ENCODE results near the gene KRT2.
A peak's percentile ranks its signal among the peaks of the same experiment; 100 is the strongest.

KRT2 gene

DNA sequence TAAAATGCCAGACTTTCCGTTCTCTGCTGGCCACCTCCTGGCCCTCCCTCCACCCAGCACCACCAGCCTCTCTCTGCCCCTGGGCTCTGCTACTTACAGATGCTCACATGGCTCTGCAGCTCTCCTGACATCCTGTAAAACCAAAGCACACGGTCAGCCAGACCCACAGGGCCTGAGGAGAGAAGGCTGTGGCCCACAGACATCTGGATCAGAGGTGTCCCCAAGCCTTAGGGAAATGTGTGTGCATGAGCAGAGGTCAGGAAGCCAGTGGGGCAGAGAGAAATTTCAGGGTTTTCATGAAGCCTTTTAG, 39.8 kb upstream of the KRT2 start:
- Histone ChIP-seq H3K27me3 (ENCODE audit: control insufficient read depth in 1 of 2, insufficient read depth in 2 of 2, low read length in 2 of 2) (peaks cover 6 to 46% of the 10 kb centered on the region in 2 donors), H3K9ac (ENCODE audit: low read length in 2 of 2) (no peak overlapping the region), H3K36me3 (ENCODE audit: control insufficient read depth in 2 of 2, insufficient read depth in 2 of 2, low read length in 2 of 2) (no peaks in the 10 kb centered on the region), H3K4me3 (ENCODE audit: low read length in 2 of 2) (no peak overlapping the region), H3K27ac (ENCODE audit: low read length) (no peak overlapping the region), H3K4me1 (ENCODE audit: control insufficient read depth, insufficient read depth, low read length) (peaks cover 13% of the 10 kb centered on the region), H3K9me3 (ENCODE audit: control insufficient read depth in 2 of 2, low read length in 2 of 2) (no peaks in the 10 kb centered on the region)

DNA sequence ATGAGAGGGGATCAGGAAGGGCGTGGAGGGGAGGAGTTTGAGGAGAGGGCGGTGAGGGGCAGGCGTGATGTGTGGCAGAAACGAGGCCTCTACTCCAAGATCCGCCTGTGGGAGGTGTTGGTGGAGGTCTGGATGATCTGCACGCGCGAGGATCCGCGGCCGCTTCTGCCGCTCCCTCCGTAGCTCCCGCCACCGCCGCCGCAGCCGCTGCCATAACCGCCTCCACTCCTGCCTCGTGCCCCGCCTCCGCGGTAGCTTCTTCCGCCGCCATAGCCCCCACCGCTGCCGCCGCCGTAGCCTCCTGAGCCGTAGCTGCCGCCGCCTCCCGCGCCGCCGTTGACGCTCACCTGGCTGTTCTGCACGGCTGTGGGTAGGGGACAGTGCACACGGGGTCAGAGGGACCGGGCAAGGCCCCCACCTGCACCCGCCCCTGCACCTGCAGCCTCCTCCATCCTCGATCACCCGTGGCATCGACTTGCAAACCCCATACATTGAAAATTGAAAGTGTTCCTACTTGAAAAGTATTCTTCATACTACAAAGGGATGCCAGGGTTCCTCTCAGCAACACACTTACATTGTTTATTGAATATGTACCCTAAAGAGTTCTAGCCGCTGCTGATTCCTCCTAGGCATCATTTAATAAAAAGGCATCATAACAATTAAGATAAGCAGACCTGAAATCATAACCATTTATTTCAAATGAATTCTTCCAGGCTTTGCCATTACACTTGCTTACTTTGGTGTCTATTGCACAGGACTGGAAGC, 39.2 kb upstream of the KRT2 start:
- H3K4me3 ChIP-seq (ENCODE audit: low read length in 2 of 2), result peak overlapping the region; percentile 57 to 69
- H3K4me1 ChIP-seq (ENCODE audit: control insufficient read depth, insufficient read depth, low read length), result peaks cover 13% of the 10 kb centered on the region
- H3K27ac ChIP-seq (ENCODE audit: low read length), result no peak overlapping the region
- H3K27me3 ChIP-seq (ENCODE audit: control insufficient read depth in 1 of 2, insufficient read depth in 2 of 2, low read length in 2 of 2), result peaks cover 6 to 50% of the 10 kb centered on the region in 2 donors
- H3K9ac ChIP-seq (ENCODE audit: low read length in 2 of 2), result peak overlapping the region in 1 of 2 donors; percentile 42
- H3K9me3 ChIP-seq (ENCODE audit: control insufficient read depth in 2 of 2, low read length in 2 of 2), result no peaks in the 10 kb centered on the region
- H3K36me3 ChIP-seq (ENCODE audit: control insufficient read depth in 2 of 2, insufficient read depth in 2 of 2, low read length in 2 of 2), result no peaks in the 10 kb centered on the region

DNA sequence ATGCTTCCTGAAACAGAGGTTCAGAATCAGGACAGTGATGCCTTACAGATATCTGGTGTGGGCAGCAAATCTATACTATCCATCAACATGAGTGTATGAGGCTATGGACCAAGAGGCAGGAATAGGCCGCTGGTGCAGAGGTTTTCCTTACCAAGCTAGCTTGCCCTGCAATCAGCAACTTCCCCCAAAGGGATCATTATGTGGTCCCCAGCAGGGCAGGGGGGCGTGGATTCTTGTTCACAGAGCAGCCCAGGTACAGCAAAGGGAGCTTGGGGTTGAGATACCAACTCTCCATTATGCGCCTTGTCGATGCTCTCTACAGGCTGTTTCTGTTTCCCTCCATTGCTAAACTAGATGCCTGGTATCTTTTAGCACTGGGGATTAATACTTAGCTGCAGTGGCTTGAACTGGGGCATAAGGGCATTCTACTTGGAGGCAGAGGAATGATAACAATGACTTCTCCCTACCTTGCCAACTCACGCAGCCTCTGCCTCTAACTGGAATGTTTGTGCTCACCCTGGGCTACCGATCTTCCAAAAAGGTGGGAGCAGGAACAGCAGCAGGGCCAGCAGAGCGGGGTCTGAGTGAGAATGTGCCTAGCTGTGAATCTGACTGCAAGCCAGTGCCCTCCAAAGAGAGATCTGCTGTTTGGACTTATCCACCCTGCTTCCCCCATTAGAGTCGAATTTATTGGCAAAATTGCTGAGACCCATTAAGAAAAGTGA, 38.5 kb upstream of the KRT2 start:
- H3K4me3 ChIP-seq (ENCODE audit: low read length in 2 of 2), result peak overlapping the region; percentile 57 to 69
- H3K9ac ChIP-seq (ENCODE audit: low read length in 2 of 2), result peak overlapping the region in 1 of 2 donors; percentile 42
- H3K36me3 ChIP-seq (ENCODE audit: control insufficient read depth in 2 of 2, insufficient read depth in 2 of 2, low read length in 2 of 2), result no peaks in the 10 kb centered on the region
- H3K27me3 ChIP-seq (ENCODE audit: control insufficient read depth in 1 of 2, insufficient read depth in 2 of 2, low read length in 2 of 2), result peaks cover 6 to 52% of the 10 kb centered on the region in 2 donors
- no peak overlapping the region for H3K27ac ChIP-seq (ENCODE audit: low read length)
- peaks cover 13% of the 10 kb centered on the region for H3K4me1 ChIP-seq (ENCODE audit: control insufficient read depth, insufficient read depth, low read length)
- H3K9me3 ChIP-seq (ENCODE audit: control insufficient read depth in 2 of 2, low read length in 2 of 2), result no peaks in the 10 kb centered on the region

DNA sequence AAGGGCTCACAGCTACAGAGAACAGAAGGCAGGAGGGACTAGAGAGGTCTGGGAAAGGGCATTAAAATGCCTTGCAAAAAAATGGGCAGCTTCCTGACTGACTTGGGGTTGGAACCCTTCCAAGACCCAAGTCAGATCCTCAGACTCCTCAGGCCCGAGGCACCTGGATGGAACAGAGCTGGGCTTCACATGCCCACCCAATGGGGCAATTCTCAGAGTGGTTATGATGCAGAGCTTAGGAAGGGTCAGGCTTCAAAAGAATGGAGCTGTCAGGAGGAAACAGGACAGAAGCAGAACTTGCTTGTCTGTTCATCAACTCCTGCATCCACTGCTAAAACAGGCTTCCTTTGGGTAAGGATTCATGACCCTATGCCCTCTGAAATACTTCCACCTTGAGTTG, 37.9 kb upstream of the KRT2 start:
- H3K27me3 ChIP-seq (ENCODE audit: control insufficient read depth in 1 of 2, insufficient read depth in 2 of 2, low read length in 2 of 2), result peaks cover 4 to 53% of the 10 kb centered on the region in 2 donors

DNA sequence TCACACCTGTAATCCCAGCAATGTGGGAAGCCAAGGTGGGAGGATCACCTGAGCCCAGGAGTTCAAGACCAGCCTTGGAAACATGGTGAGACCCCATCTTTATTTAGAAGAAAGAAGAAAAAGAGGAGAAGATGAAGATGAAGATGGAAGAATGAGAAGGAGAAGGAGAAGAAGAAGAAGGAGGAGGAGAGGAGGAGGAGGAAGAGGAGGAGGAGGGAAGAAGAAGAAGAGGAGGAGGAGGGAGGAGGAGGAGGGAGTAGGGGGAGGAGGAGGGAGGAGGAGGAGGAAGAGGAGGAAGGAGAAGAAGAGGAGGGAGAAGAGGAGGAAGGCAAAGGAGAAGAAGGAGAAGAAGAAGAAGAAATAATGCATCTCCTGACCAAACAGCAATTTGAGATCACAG, 37.2 kb upstream of the KRT2 start:
- Histone ChIP-seq H3K27ac (ENCODE audit: low read length) (no peak overlapping the region), H3K9ac (ENCODE audit: low read length in 2 of 2) (no peak overlapping the region), H3K9me3 (ENCODE audit: control insufficient read depth in 2 of 2, low read length in 2 of 2) (no peaks in the 10 kb centered on the region), H3K4me1 (ENCODE audit: control insufficient read depth, insufficient read depth, low read length) (peaks cover 13% of the 10 kb centered on the region), H3K27me3 (ENCODE audit: control insufficient read depth in 1 of 2, insufficient read depth in 2 of 2, low read length in 2 of 2) (peaks cover 4 to 53% of the 10 kb centered on the region in 2 donors), H3K36me3 (ENCODE audit: control insufficient read depth in 2 of 2, insufficient read depth in 2 of 2, low read length in 2 of 2) (no peaks in the 10 kb centered on the region), H3K4me3 (ENCODE audit: low read length in 2 of 2) (no peak overlapping the region)

More for the DNA sequence above, 37.9 kb upstream of the KRT2 start:
- Histone ChIP-seq H3K36me3 (ENCODE audit: control insufficient read depth in 2 of 2, insufficient read depth in 2 of 2, low read length in 2 of 2) (no peaks in the 10 kb centered on the region), H3K9ac (ENCODE audit: low read length in 2 of 2) (no peak overlapping the region), H3K9me3 (ENCODE audit: control insufficient read depth in 2 of 2, low read length in 2 of 2) (no peaks in the 10 kb centered on the region), H3K4me3 (ENCODE audit: low read length in 2 of 2) (no peak overlapping the region), H3K4me1 (ENCODE audit: control insufficient read depth, insufficient read depth, low read length) (peaks cover 13% of the 10 kb centered on the region), H3K27ac (ENCODE audit: low read length) (no peak overlapping the region)

DNA sequence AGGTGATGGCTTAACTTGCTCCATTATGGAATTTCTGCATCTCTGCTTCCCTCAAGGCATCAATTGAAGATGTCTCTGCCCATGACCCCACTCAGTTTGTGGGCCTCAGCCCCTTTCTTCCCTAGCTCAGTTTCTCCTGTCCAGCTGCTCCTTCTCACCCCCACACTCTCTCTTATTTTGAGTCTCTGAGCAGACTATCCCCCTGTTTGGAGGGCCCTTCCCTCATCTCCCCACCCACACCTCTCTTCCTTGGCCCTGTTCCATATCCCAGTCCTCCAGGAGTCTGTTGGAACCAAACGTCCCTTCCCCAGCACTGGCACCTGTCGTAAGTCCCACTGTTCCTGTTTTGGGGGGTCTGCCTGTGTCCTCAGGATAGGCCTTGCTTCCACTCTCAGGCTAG, 36.5 kb upstream of the KRT2 start:
- peaks cover 4 to 53% of the 10 kb centered on the region in 2 donors for H3K27me3 ChIP-seq (ENCODE audit: control insufficient read depth in 1 of 2, insufficient read depth in 2 of 2, low read length in 2 of 2)
- no peak overlapping the region for H3K9ac ChIP-seq (ENCODE audit: low read length in 2 of 2)
- H3K4me3 ChIP-seq (ENCODE audit: low read length in 2 of 2), result no peak overlapping the region
- no peaks in the 10 kb centered on the region for H3K9me3 ChIP-seq (ENCODE audit: control insufficient read depth in 2 of 2, low read length in 2 of 2)
- peaks cover 13% of the 10 kb centered on the region for H3K4me1 ChIP-seq (ENCODE audit: control insufficient read depth, insufficient read depth, low read length)
- H3K36me3 ChIP-seq (ENCODE audit: control insufficient read depth in 2 of 2, insufficient read depth in 2 of 2, low read length in 2 of 2), result no peaks in the 10 kb centered on the region
- H3K27ac ChIP-seq (ENCODE audit: low read length), result no peak overlapping the region

DNA sequence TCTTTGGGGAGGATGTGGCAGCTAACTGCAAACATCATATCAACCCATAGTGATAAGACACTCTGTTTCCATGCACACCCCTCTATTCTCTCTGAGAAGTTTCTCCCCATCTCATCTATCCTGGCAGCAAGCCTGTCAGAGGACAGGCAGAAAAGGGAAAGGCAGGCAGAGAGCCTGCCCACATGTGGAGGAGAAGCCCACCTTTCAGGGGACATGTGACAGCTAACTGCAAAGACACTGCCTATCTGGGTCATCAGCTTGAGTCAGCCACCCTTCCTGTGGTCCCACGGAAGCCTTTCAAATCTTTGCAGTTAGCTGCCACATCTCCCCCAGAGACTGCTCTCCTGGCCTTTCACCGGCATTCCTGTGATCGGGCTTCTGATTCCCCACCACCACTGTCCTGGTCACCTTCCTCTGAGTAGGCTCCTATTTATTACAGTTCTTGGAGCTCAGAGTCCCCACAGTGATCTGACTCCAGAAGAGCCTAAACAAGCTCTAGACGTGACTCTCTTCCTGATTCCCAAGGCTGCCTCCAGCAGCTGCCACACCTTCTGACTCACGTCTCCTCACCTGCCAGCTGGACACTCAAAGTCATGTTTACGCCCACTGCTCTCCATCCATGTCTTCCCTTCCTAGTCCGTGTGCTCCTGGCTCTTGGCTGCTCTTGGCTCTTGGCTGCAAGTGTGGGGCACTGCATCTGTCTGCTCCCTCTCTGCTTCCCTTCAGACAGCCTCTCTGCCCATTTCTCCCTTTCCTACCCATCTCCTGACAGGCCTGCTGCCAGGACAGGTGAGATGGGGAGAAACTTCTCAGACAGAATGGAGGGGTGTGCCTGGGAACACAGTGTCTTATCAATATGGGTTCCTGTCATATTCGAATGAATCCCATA, 35.7 kb upstream of the KRT2 start:
- Histone ChIP-seq H3K27ac (ENCODE audit: low read length) (no peak overlapping the region), H3K36me3 (ENCODE audit: control insufficient read depth in 2 of 2, insufficient read depth in 2 of 2, low read length in 2 of 2) (no peaks in the 10 kb centered on the region), H3K4me1 (ENCODE audit: control insufficient read depth, insufficient read depth, low read length) (peaks cover 13% of the 10 kb centered on the region), H3K27me3 (ENCODE audit: control insufficient read depth in 1 of 2, insufficient read depth in 2 of 2, low read length in 2 of 2) (peaks cover 4 to 46% of the 10 kb centered on the region in 2 donors), H3K9me3 (ENCODE audit: control insufficient read depth in 2 of 2, low read length in 2 of 2) (no peaks in the 10 kb centered on the region), H3K9ac (ENCODE audit: low read length in 2 of 2) (no peak overlapping the region), H3K4me3 (ENCODE audit: low read length in 2 of 2) (no peak overlapping the region)

DNA sequence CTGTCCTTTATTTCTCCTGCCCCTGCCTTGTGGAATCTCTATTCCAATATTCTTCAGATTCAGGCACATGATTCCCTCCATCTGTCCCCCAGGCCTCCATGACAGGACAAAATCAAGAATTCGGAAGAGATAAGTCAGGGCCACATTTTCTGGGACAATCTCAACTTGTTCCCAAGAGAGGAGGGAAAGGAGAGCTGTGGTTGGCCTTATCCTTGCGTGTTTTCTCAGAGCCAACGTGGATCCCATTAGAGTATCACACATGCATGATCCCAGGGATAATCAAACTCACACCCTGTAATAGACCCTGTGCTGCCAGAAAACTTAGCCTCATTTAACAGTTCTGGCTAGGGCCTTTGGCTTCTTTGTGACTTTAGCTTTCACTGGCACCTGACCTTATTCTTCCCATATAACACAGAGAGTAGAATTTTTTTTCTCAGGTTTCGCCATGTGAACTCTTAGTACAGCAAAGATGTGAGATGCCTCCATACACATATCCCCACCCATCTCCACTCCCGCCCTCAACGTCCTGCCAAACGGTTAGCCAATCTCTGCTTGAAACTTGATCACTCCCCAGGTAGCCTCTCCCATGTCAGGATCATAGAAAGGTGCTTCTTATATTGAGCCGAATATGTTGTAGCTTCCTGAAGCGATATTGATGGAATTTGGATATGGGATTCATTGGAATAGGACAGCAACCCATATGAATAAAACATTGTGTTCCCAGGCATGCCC, 34.9 kb upstream of the KRT2 start:
- peaks cover 13% of the 10 kb centered on the region for H3K4me1 ChIP-seq (ENCODE audit: control insufficient read depth, insufficient read depth, low read length)
- H3K9ac ChIP-seq (ENCODE audit: low read length in 2 of 2), result no peak overlapping the region
- H3K27me3 ChIP-seq (ENCODE audit: control insufficient read depth in 1 of 2, insufficient read depth in 2 of 2, low read length in 2 of 2), result peaks cover 4 to 42% of the 10 kb centered on the region in 2 donors
- H3K27ac ChIP-seq (ENCODE audit: low read length), result no peak overlapping the region
- H3K36me3 ChIP-seq (ENCODE audit: control insufficient read depth in 2 of 2, insufficient read depth in 2 of 2, low read length in 2 of 2), result no peaks in the 10 kb centered on the region
- H3K9me3 ChIP-seq (ENCODE audit: control insufficient read depth in 2 of 2, low read length in 2 of 2), result no peaks in the 10 kb centered on the region
- no peak overlapping the region for H3K4me3 ChIP-seq (ENCODE audit: low read length in 2 of 2)

DNA sequence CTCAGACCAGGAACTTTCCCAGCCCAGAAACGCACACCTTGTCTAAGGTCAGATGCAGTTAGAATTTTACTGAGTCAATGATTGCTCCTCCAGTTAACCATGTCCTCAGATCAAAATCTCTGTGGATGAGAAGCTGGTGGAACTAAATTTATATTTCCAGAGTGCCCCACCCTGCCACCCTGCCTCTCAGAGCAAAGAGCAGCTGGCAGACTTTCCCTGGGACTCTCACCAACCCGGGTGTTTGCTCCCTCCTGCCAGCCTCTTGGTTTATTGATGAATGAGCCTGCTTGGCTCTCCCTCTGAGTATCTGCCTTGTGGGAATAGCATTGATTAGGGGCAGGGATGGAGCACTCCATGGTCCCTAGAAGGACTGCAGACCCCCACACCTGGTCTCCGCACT, 34.1 kb upstream of the KRT2 start:
- H3K9ac ChIP-seq (ENCODE audit: low read length in 2 of 2), result no peak overlapping the region
- peaks cover 9% of the 10 kb centered on the region for H3K4me1 ChIP-seq (ENCODE audit: control insufficient read depth, insufficient read depth, low read length)
- H3K4me3 ChIP-seq (ENCODE audit: low read length in 2 of 2), result no peak overlapping the region
- H3K27me3 ChIP-seq (ENCODE audit: control insufficient read depth in 1 of 2, insufficient read depth in 2 of 2, low read length in 2 of 2), result peaks cover 4 to 41% of the 10 kb centered on the region in 2 donors
- H3K36me3 ChIP-seq (ENCODE audit: control insufficient read depth in 2 of 2, insufficient read depth in 2 of 2, low read length in 2 of 2), result no peaks in the 10 kb centered on the region
- no peaks in the 10 kb centered on the region for H3K9me3 ChIP-seq (ENCODE audit: control insufficient read depth in 2 of 2, low read length in 2 of 2)
- no peak overlapping the region for H3K27ac ChIP-seq (ENCODE audit: low read length)

DNA sequence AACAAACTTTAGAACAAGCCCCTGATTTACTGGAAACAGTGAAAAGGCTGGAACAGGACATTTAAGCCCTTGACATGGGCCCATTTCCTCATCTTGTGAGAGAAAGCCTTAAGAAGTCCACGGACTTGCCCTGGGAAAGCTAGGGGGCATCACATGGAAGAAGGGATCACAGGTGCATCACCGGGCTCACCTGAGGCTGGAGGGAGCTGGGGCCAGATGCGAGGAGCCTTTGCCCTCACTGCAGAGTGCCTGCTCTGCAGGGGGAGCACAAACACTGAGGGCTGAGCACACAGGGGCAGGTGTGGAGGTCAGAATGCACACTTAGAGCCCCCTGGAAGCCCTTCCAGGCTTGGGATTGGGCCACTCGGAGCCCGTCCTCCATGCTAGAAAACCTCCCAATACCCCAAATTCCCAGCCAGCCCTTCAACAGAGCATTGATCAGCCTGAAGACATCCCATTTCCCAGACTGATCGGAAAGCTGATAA, 33.4 kb upstream of the KRT2 start:
- H3K27me3 ChIP-seq (ENCODE audit: control insufficient read depth in 1 of 2, insufficient read depth in 2 of 2, low read length in 2 of 2), result peaks cover 4 to 37% of the 10 kb centered on the region in 2 donors

More for the DNA sequence above, 33.4 kb upstream of the KRT2 start:
- Histone ChIP-seq H3K9ac (ENCODE audit: low read length in 2 of 2) (no peak overlapping the region), H3K4me1 (ENCODE audit: control insufficient read depth, insufficient read depth, low read length) (peaks cover 4% of the 10 kb centered on the region), H3K9me3 (ENCODE audit: control insufficient read depth in 2 of 2, low read length in 2 of 2) (no peaks in the 10 kb centered on the region), H3K36me3 (ENCODE audit: control insufficient read depth in 2 of 2, insufficient read depth in 2 of 2, low read length in 2 of 2) (no peaks in the 10 kb centered on the region), H3K4me3 (ENCODE audit: low read length in 2 of 2) (no peak overlapping the region), H3K27ac (ENCODE audit: low read length) (no peak overlapping the region)

Measured in stomach smooth muscle (tissue), 2 donors.